Peyer's patch (tissue), 4 donors: ENCODE results near the gene LIME1.

Source experiments
- CTCF ChIP-seq, 6 experiments: fragments of 450-650 bp in 4 of 6; fragments of 200-600 bp in 2 of 6; sonication (generic) in 1 of 6; IDR thresholded peaks; one replicate each; pipeline ENCODE4 v1.5.1; 2017 to 2019; ENCODE audit warnings: antibody characterized with exemption in 6 of 6, mild to moderate bottlenecking in 3 of 6, moderate library complexity in 1 of 6
- POLR2A ChIP-seq, 2 donors: fragments of 450-650 bp; IDR thresholded peaks; one replicate each; pipeline ENCODE4 v1.5.1; 2017; ENCODE audit warnings: antibody characterized with exemption in 2 of 2, mild to moderate bottlenecking in 2 of 2, moderate library complexity in 2 of 2

- TF ChIP-seq CTCF (IDR thresholded peaks at IDR 0.05) = no peak
- no peak for TF ChIP-seq POLR2A (IDR thresholded peaks at IDR 0.05)
Observed at GRCh38 chr20:63712191-63712590, 24.3 kb upstream of the LIME1 start.
